Pulmonary artery endothelial cell (primary cell): ENCODE results near the gene SP140L. TPM values are rescaled to one million over a fixed set of nuclear protein-coding genes. Genes with fewer than 3 reads are reported as not detected.

ENCODE experiments used
- total RNA-seq: library from RNA; depleted of rRNA; stranded (reverse); fragments of >200 nt; gene quantifications from 2 replicates; pipeline ENCODE4 v1.2.3, GENCODE V29; 2014

The SP140L gene
- total RNA-seq, 1 donor from 2014 or later, result 8.2 TPM

Other genes starting within 250 kb of the SP140L start
- 5.4 and 9.0 TPM in 2 replicates for gene SP110, start 107.2 kb upstream of the SP140L start, total RNA-seq
- not detected in 2 replicates for gene SP140, start 101.5 kb upstream of the SP140L start, total RNA-seq
- 110 and 132 TPM in 2 replicates for gene SP100, start 89.0 kb downstream of the SP140L start, total RNA-seq